ENCODE results near the gene BMP8A.
A peak's percentile ranks its signal among the peaks of the same experiment; 100 is the strongest.

BMP8A gene

GRCh38 chr1:39450956-39451606 is 40.4 kb upstream of the BMP8A start:
- no peak for TF ChIP-seq CTCF (IDR thresholded peaks at IDR 0.05)
- H3K27ac ChIP-seq = peak overlapping the region in 1 of 2 donors; percentile 22
- H3K36me3 ChIP-seq = peaks cover 92 to 99% (median 93%) of the 10 kb centered on the region in 3 donors
- intact Hi-C loops (cut with DNase I; ENCODE audit: low total_unique reads) = no loop called here
- no peaks in the 10 kb centered on the region for H3K27me3 ChIP-seq
- H3K9me3 ChIP-seq = no peaks in the 10 kb centered on the region
- no peaks in the 10 kb centered on the region for H3K4me1 ChIP-seq
- no peak for DNase-seq
- H3K4me3 ChIP-seq = no peak overlapping the region

- Histone ChIP-seq H3K4me3 (no peak overlapping the region), H3K27ac (no peak overlapping the region), H3K27me3 (no peaks in the 10 kb centered on the region), H3K36me3 (peaks cover 97 to 100% (median 98%) of the 10 kb centered on the region in 3 donors), H3K9me3 (no peaks in the 10 kb centered on the region), H3K4me1 (no peaks in the 10 kb centered on the region)
- no peak for DNase-seq
- TF ChIP-seq CTCF (IDR thresholded peaks at IDR 0.05) = no peak
- intact Hi-C loops (cut with DNase I; ENCODE audit: low total_unique reads) = no loop called here
Observed at GRCh38 chr1:39452081-39452480, 39.4 kb upstream of the BMP8A start.

- TF ChIP-seq CTCF (IDR thresholded peaks at IDR 0.05) = no peak
- intact Hi-C loops (cut with DNase I; ENCODE audit: low total_unique reads) = no loop called here
- Histone ChIP-seq H3K36me3 (peaks cover 97 to 100% (median 98%) of the 10 kb centered on the region in 3 donors), H3K9me3 (no peaks in the 10 kb centered on the region), H3K4me1 (no peaks in the 10 kb centered on the region), H3K4me3 (no peak overlapping the region), H3K27me3 (no peaks in the 10 kb centered on the region), H3K27ac (no peak overlapping the region)
- no peak for DNase-seq
Observed at GRCh38 chr1:39452540-39452939, 38.9 kb upstream of the BMP8A start.

GRCh38 chr1:39453603-39454002 is 37.8 kb upstream of the BMP8A start:
- H3K27me3 ChIP-seq = no peaks in the 10 kb centered on the region
- H3K4me1 ChIP-seq = no peaks in the 10 kb centered on the region
- H3K27ac ChIP-seq = no peak overlapping the region
- DNase-seq = peak; percentile 64 to 73
- TF ChIP-seq CTCF (IDR thresholded peaks at IDR 0.05) = no peak
- intact Hi-C loops (cut with DNase I; ENCODE audit: low total_unique reads) = no loop called here
- H3K36me3 ChIP-seq = peaks cover 97 to 100% (median 98%) of the 10 kb centered on the region in 3 donors
- H3K4me3 ChIP-seq = no peak overlapping the region
- no peaks in the 10 kb centered on the region for H3K9me3 ChIP-seq

- Histone ChIP-seq H3K27me3 (no peaks in the 10 kb centered on the region), H3K4me1 (no peaks in the 10 kb centered on the region), H3K27ac (no peak overlapping the region), H3K9me3 (no peaks in the 10 kb centered on the region), H3K36me3 (peaks cover 98 to 100% (median 100%) of the 10 kb centered on the region in 3 donors), H3K4me3 (no peak overlapping the region)
- intact Hi-C loops (cut with DNase I; ENCODE audit: low total_unique reads) = no loop called here
- TF ChIP-seq CTCF (IDR thresholded peaks at IDR 0.05) = no peak
- DNase-seq = no peak
Observed at GRCh38 chr1:39458991-39459390, 32.4 kb upstream of the BMP8A start.
